Urinary bladder (tissue), 4 donors: ENCODE data around the gene DNAJC2. TPM values are rescaled to one million over a fixed set of nuclear protein-coding genes. Genes with fewer than 3 reads are reported as not detected.

Source experiments
- DNase-seq: peaks from one replicate; pipeline ENCODE4 v3.0.0-alpha.2; 2015; ENCODE audit errors: extremely low spot score
- H3K27ac ChIP-seq: one replicate; pipeline ENCODE4 v1.5.1; 2013; ENCODE audit warnings: low read depth, mild to moderate bottlenecking, moderate library complexity
- H3K36me3 ChIP-seq: one replicate; pipeline ENCODE4 v1.6.1; 2013; ENCODE audit warnings: mild to moderate bottlenecking, moderate library complexity; ENCODE audit not compliant: insufficient read depth
- H3K4me1 ChIP-seq: one replicate; pipeline ENCODE4 v1.6.1; 2013; ENCODE audit warnings: mild to moderate bottlenecking, moderate library complexity; ENCODE audit not compliant: insufficient read depth
- H3K4me3 ChIP-seq: one replicate; pipeline ENCODE4 v1.5.1; 2013; ENCODE audit warnings: low read depth, low read length
- WGBS: extraction: QIAGEN DNeasy Blood & Tissue Kit; methylation state at CpG from one replicate; pipeline ENCODE4 v1.1.7; 2013; 5-methylcytosine and 5-hydroxymethylcytosine counted together
- polyA plus RNA-seq: library from polyadenylated mRNA; stranded (reverse); fragments of 200-250 nt; gene quantifications from one replicate; pipeline ENCODE4 v1.2.3, GENCODE V29; 2013
- total RNA-seq: library from RNA; depleted of rRNA; stranded (reverse); fragments of >200 nt; gene quantifications from one replicate; pipeline ENCODE4 v1.2.3, GENCODE V29; 2014
- donor health status: healthy with polysubstance abuse.
- donor health status: healthy.

The DNAJC2 gene
- total RNA-seq = 21.9 TPM
- polyA plus RNA-seq = 16.7 TPM

- DNase-seq = peak; percentile 84
- H3K4me3 ChIP-seq = peak within 1 kb of the TSS; percentile 83
- WGBS = 9% methylated on average over 43 of the region's 43 CpGs
- no peaks in the 10 kb centered on the region for H3K36me3 ChIP-seq
- peak within 1 kb of the TSS; percentile 77 for H3K27ac ChIP-seq
- H3K4me1 ChIP-seq = peaks cover 2% of the 10 kb centered on the region
Measured at GRCh38 chr7:103344453-103345149, at the start of gene DNAJC2. DNAJC2 (minus strand) TSS chr7:103344767; CDS start chr7:103344622, 145 bp downstream.

GRCh38 chr7:103391976-103392375, 47.4 kb upstream of the DNAJC2 start:
- 68% methylated on average over 2 of the region's 2 CpGs for WGBS
- no peak overlapping the region for H3K4me3 ChIP-seq

GRCh38 chr7:103391150-103391549, 46.6 kb upstream of the DNAJC2 start:
- DNase-seq = no peak
- 96% methylated on average over 5 of the region's 5 CpGs for WGBS
- Histone ChIP-seq H3K4me3 (no peak overlapping the region), H3K27ac (no peak overlapping the region), H3K36me3 (no peaks in the 10 kb centered on the region), H3K4me1 (no peaks in the 10 kb centered on the region)

More at GRCh38 chr7:103391976-103392375, 47.4 kb upstream of the DNAJC2 start:
- H3K4me1 ChIP-seq = no peaks in the 10 kb centered on the region
- H3K27ac ChIP-seq = no peak overlapping the region
- H3K36me3 ChIP-seq = no peaks in the 10 kb centered on the region
- DNase-seq = no peak

- H3K27ac ChIP-seq = no peak overlapping the region
- no peaks in the 10 kb centered on the region for H3K36me3 ChIP-seq
- 84% methylated on average over 3 of the region's 3 CpGs for WGBS
- H3K4me3 ChIP-seq = no peak overlapping the region
- H3K4me1 ChIP-seq = no peaks in the 10 kb centered on the region
- no peak for DNase-seq
Measured at GRCh38 chr7:103389263-103389662, 44.7 kb upstream of the DNAJC2 start.

GRCh38 chr7:103388469-103389140, 44.0 kb upstream of the DNAJC2 start:
- 76% methylated on average over 4 of the region's 4 CpGs for WGBS
- Histone ChIP-seq H3K27ac (no peak overlapping the region), H3K36me3 (no peaks in the 10 kb centered on the region), H3K4me3 (no peak overlapping the region), H3K4me1 (no peaks in the 10 kb centered on the region)
- no peak for DNase-seq

GRCh38 chr7:103387242-103387641, 42.7 kb upstream of the DNAJC2 start:
- no peak for DNase-seq
- H3K27ac ChIP-seq = no peak overlapping the region
- H3K36me3 ChIP-seq = no peaks in the 10 kb centered on the region
- H3K4me1 ChIP-seq = no peaks in the 10 kb centered on the region
- 63% methylated on average over 1 of the region's 1 CpG for WGBS
- H3K4me3 ChIP-seq = no peak overlapping the region

- H3K27ac ChIP-seq = no peak overlapping the region
- WGBS = 91% methylated on average over 5 of the region's 5 CpGs
- DNase-seq = no peak
Measured at GRCh38 chr7:103382032-103382402, 37.5 kb upstream of the DNAJC2 start.

GRCh38 chr7:103381280-103382031, 36.9 kb upstream of the DNAJC2 start:
- no peak overlapping the region for H3K4me3 ChIP-seq
- H3K27ac ChIP-seq = no peak overlapping the region
- no peaks in the 10 kb centered on the region for H3K36me3 ChIP-seq
- DNase-seq = no peak
- H3K4me1 ChIP-seq = no peaks in the 10 kb centered on the region
- 90% methylated on average over 4 of the region's 4 CpGs for WGBS

More at GRCh38 chr7:103382032-103382402, 37.5 kb upstream of the DNAJC2 start:
- H3K4me3 ChIP-seq = no peak overlapping the region
- H3K4me1 ChIP-seq = no peaks in the 10 kb centered on the region
- H3K36me3 ChIP-seq = no peaks in the 10 kb centered on the region

GRCh38 chr7:103380395-103381191, 36.0 kb upstream of the DNAJC2 start:
- Histone ChIP-seq H3K4me1 (no peaks in the 10 kb centered on the region), H3K36me3 (no peaks in the 10 kb centered on the region), H3K4me3 (no peak overlapping the region), H3K27ac (no peak overlapping the region)
- no peak for DNase-seq
- 74% methylated on average over 5 of the region's 5 CpGs for WGBS

GRCh38 chr7:103379270-103379975, 34.9 kb upstream of the DNAJC2 start:
- 64% methylated on average over 3 of the region's 3 CpGs for WGBS
- Histone ChIP-seq H3K27ac (no peak overlapping the region), H3K4me3 (no peak overlapping the region), H3K36me3 (no peaks in the 10 kb centered on the region), H3K4me1 (no peaks in the 10 kb centered on the region)
- DNase-seq = no peak

GRCh38 chr7:103373866-103374643, 29.5 kb upstream of the DNAJC2 start:
- Histone ChIP-seq H3K36me3 (no peaks in the 10 kb centered on the region), H3K4me3 (no peak overlapping the region), H3K4me1 (no peaks in the 10 kb centered on the region), H3K27ac (no peak overlapping the region)
- no peak for DNase-seq
- WGBS = 58% methylated on average over 6 of the region's 6 CpGs

- no peak for DNase-seq
- Histone ChIP-seq H3K36me3 (peaks cover under 1% of the 10 kb centered on the region), H3K4me3 (no peak overlapping the region), H3K27ac (no peak overlapping the region), H3K4me1 (no peaks in the 10 kb centered on the region)
- 92% methylated on average over 5 of the region's 5 CpGs for WGBS
Measured at GRCh38 chr7:103369432-103369831, 24.9 kb upstream of the DNAJC2 start.
